ENCODE results near the gene SPINT2. TPM values are rescaled to one million over a fixed set of nuclear protein-coding genes. Genes with fewer than 3 reads are reported as not detected.

Gene SPINT2
- total and polyA plus RNA-seq, 2 of the 13 experiments (the other 11 are each of a cell fraction or from before 2014, with no cell fraction given) = 0.31 to 0.77 TPM

GRCh38 chr19:38309615-38310278 lies 45.4 kb downstream of the SPINT2 start:
- no peak overlapping the region for H3K27ac ChIP-seq (ENCODE audit: extremely low read length, insufficient read depth, low read length)
- peaks cover 13% of the 10 kb centered on the region for H3K4me1 ChIP-seq (ENCODE audit: insufficient read depth, low read length)
- no peaks in the 10 kb centered on the region; a peak in 1 of 5 replicates for H3K27me3 ChIP-seq (ENCODE audit: control insufficient read depth in 1 of 2, insufficient read depth in 2 of 2, low read length in 2 of 2)
- H3K9me3 ChIP-seq (ENCODE audit: low read length) = no peaks in the 10 kb centered on the region
- no peaks in the 10 kb centered on the region for H3K79me2 ChIP-seq (ENCODE audit: insufficient read depth, low read length)
- H3K9ac ChIP-seq (ENCODE audit: insufficient read depth, low read depth, low read length) = no peak overlapping the region
- DNase-seq (ENCODE audit: low spot score) (no peak), ATAC-seq (no peak), FAIRE-seq (no peak)
- ChIA-PET POLR2A (no interaction called here), CTCF (ENCODE audit: low intra/inter-chr PET ratio, low total read pairs) (no interaction called here)
- no peak overlapping the region for H3K4me3 ChIP-seq (replicated peaks in 1 of 3; ENCODE audit: insufficient read depth in 1 of 3, low read depth in 2 of 3, low read length in 3 of 3)
- H3K36me3 ChIP-seq (replicated peaks in 1 of 2; ENCODE audit: control insufficient read depth in 1 of 2, insufficient read depth in 2 of 2, low read length in 2 of 2) = peaks cover 3 to 6% of the 10 kb centered on the region in 2 experiments; a peak in 3 of 5 replicates
- intact Hi-C loops (cut with micrococcal nuclease; ENCODE audit: unreplicated experiment) = no loop called here
- H3K4me2 ChIP-seq (ENCODE audit: low read depth, low read length) = no peak overlapping the region
- no peak overlapping the region for H2AFZ ChIP-seq (ENCODE audit: low read length)
- in situ Hi-C loops (cut with HindIII; ENCODE audit: extremely low pct_ligation_motif_present, low pct_unique_long_range_greater_than_20kb) = no loop called here
- no peaks in the 10 kb centered on the region for H4K20me1 ChIP-seq (ENCODE audit: insufficient read depth, low read length)
- 100% methylated on average over 2 of the region's 3 CpGs for WGBS (ENCODE audit: low lambda C conversion rate)
- no TSS peak for BruUV-seq (replicated peaks)
- TF ChIP-seq DNMT3B (CRISPR knock-in tag; conservative IDR thresholded peaks at IDR 0.05) (no peak), MIER3 (CRISPR knock-in tag; IDR thresholded peaks at IDR 0.05; ENCODE audit: borderline replicate concordance) (no peak), CBFB (CRISPR knock-in tag; IDR thresholded peaks at IDR 0.05) (no peak), BATF2 (CRISPR knock-in tag; IDR thresholded peaks at IDR 0.05) (no peak), GTF3A (CRISPR knock-in tag; conservative IDR thresholded peaks at IDR 0.05) (no peak), MLLT10 (CRISPR knock-in tag; IDR thresholded peaks at IDR 0.05) (no peak), RARA (CRISPR knock-in tag; IDR thresholded peaks at IDR 0.05) (no peak), SMAD9 (CRISPR knock-in tag; IDR thresholded peaks at IDR 0.05) (no peak), ASH2L (IDR thresholded peaks at IDR 0.05; ENCODE audit: insufficient read length, low read depth, low read length) (no peak), RXRA (CRISPR knock-in tag; IDR thresholded peaks at IDR 0.05) (no peak), ZNF263 (CRISPR knock-in tag; IDR thresholded peaks at IDR 0.05) (no peak)
- TF ChIP-seq, protein P1, sequence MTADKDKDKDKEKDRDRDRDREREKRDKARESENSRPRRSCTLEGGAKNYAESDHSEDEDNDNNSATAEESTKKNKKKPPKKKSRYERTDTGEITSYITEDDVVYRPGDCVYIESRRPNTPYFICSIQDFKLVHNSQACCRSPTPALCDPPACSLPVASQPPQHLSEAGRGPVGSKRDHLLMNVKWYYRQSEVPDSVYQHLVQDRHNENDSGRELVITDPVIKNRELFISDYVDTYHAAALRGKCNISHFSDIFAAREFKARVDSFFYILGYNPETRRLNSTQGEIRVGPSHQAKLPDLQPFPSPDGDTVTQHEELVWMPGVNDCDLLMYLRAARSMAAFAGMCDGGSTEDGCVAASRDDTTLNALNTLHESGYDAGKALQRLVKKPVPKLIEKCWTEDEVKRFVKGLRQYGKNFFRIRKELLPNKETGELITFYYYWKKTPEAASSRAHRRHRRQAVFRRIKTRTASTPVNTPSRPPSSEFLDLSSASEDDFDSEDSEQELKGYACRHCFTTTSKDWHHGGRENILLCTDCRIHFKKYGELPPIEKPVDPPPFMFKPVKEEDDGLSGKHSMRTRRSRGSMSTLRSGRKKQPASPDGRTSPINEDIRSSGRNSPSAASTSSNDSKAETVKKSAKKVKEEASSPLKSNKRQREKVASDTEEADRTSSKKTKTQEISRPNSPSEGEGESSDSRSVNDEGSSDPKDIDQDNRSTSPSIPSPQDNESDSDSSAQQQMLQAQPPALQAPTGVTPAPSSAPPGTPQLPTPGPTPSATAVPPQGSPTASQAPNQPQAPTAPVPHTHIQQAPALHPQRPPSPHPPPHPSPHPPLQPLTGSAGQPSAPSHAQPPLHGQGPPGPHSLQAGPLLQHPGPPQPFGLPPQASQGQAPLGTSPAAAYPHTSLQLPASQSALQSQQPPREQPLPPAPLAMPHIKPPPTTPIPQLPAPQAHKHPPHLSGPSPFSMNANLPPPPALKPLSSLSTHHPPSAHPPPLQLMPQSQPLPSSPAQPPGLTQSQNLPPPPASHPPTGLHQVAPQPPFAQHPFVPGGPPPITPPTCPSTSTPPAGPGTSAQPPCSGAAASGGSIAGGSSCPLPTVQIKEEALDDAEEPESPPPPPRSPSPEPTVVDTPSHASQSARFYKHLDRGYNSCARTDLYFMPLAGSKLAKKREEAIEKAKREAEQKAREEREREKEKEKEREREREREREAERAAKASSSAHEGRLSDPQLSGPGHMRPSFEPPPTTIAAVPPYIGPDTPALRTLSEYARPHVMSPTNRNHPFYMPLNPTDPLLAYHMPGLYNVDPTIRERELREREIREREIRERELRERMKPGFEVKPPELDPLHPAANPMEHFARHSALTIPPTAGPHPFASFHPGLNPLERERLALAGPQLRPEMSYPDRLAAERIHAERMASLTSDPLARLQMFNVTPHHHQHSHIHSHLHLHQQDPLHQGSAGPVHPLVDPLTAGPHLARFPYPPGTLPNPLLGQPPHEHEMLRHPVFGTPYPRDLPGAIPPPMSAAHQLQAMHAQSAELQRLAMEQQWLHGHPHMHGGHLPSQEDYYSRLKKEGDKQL (CRISPR knock-in tag; IDR thresholded peaks at IDR 0.05; ENCODE audit: low read depth) = no peak
- TF ChIP-seq, protein P2, sequence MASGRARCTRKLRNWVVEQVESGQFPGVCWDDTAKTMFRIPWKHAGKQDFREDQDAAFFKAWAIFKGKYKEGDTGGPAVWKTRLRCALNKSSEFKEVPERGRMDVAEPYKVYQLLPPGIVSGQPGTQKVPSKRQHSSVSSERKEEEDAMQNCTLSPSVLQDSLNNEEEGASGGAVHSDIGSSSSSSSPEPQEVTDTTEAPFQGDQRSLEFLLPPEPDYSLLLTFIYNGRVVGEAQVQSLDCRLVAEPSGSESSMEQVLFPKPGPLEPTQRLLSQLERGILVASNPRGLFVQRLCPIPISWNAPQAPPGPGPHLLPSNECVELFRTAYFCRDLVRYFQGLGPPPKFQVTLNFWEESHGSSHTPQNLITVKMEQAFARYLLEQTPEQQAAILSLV (CRISPR knock-in tag; IDR thresholded peaks at IDR 0.05; ENCODE audit: borderline replicate concordance) = no peak
